Activated B cell treated with CpG ODN at 0.5 μM for 24 hours (primary cell): Measurements from ENCODE around the gene AJAP1. TPM values are rescaled to one million over a fixed set of nuclear protein-coding genes. Genes with fewer than 3 reads are reported as not detected.

Experiments used
- ATAC-seq: fragments of 200-7000 bp; cut with Tn5 transposase; one replicate; pipeline ENCODE4 v1.10.0; 2021; ENCODE audit warnings: low read depth, mild to moderate bottlenecking, moderate library complexity
- CTCF ChIA-PET: fragments of 350-600 bp; sonication (Branson Sonifier 250); formaldehyde crosslinking; loops from one replicate; lab custom pipeline; 2021; ENCODE audit warnings: antibody characterized with exemption; lab: Charles Lee
- POLR2A ChIA-PET: fragments of 350-600 bp; sonication (Branson Sonifier 250); formaldehyde crosslinking; loops from one replicate; lab custom pipeline; 2021; ENCODE audit warnings: antibody characterized with exemption; lab: Charles Lee
- DNase-seq: peaks from one replicate; pipeline ENCODE4 v3.0.0; 2022
- H3K27ac Mint-ChIP-seq: one replicate; pipeline ENCODE4 v1.8.0; 2020; ENCODE audit warnings: mixed read lengths
- H3K27me3 Mint-ChIP-seq: one replicate; pipeline ENCODE4 v1.8.0; 2021; ENCODE audit warnings: mixed read lengths
- H3K36me3 Mint-ChIP-seq: one replicate; pipeline ENCODE4 v1.8.0; 2021; ENCODE audit warnings: low read depth, mixed read lengths
- H3K4me1 Mint-ChIP-seq: one replicate; pipeline ENCODE4 v1.8.0; 2021; ENCODE audit warnings: mixed read lengths
- H3K4me3 Mint-ChIP-seq: one replicate; pipeline ENCODE4 v1.8.0; 2020; ENCODE audit warnings: mild to moderate bottlenecking, mixed read lengths
- H3K9me3 Mint-ChIP-seq: one replicate; pipeline ENCODE4 v1.8.0; 2020; ENCODE audit warnings: mixed read lengths
- CTCF ChIP-seq: fragments of 200-600 bp; IDR thresholded peaks from one replicate; pipeline ENCODE4 v1.8.0; 2022; ENCODE audit warnings: antibody characterized with exemption, mild to moderate bottlenecking
- intact Hi-C: fragments of 100-400 bp; cut with micrococcal nuclease; formaldehyde crosslinking; loops from one replicate; pipeline ENCODE4 v1.15.1; 2024
- total RNA-seq: library from RNA; stranded (reverse); gene quantifications from 2 replicates; pipeline ENCODE4 v1.2.3, GENCODE V29; 2022

Gene AJAP1
- total RNA-seq, 1 donor from 2014 or later, result not detected

- no peaks in the 10 kb centered on the region for H3K4me1 Mint-ChIP-seq
These were observed 114.1 kb downstream of the AJAP1 start for GRCh38 chr1:4768553-4768952.

GRCh38 chr1:4769516-4770280, 115.3 kb downstream of the AJAP1 start:
- TF ChIP-seq CTCF, result no peak
- DNase-seq (no peak), ATAC-seq (no peak)
- H3K27me3 Mint-ChIP-seq, result no peaks in the 10 kb centered on the region
- no peaks in the 10 kb centered on the region for H3K9me3 Mint-ChIP-seq
- no peaks in the 10 kb centered on the region for H3K4me1 Mint-ChIP-seq
- ChIA-PET CTCF (no interaction called here), POLR2A (no interaction called here)
- no peak overlapping the region for H3K4me3 Mint-ChIP-seq
- intact Hi-C loops, result no loop called here
- H3K36me3 Mint-ChIP-seq, result no peaks in the 10 kb centered on the region
- H3K27ac Mint-ChIP-seq, result no peak overlapping the region

More at GRCh38 chr1:4768553-4768952, 114.1 kb downstream of the AJAP1 start:
- intact Hi-C loops, result no loop called here
- ChIA-PET CTCF (no interaction called here), POLR2A (no interaction called here)
- ATAC-seq, result no peak
- no peak overlapping the region for H3K27ac Mint-ChIP-seq
- H3K9me3 Mint-ChIP-seq, result no peaks in the 10 kb centered on the region
- H3K27me3 Mint-ChIP-seq, result no peaks in the 10 kb centered on the region
- no peak overlapping the region for H3K4me3 Mint-ChIP-seq
- H3K36me3 Mint-ChIP-seq, result no peaks in the 10 kb centered on the region
- no peak for DNase-seq
- TF ChIP-seq CTCF, result no peak

- H3K27ac Mint-ChIP-seq, result no peak overlapping the region
- POLR2A ChIA-PET, result no interaction called here
- intact Hi-C loops, result no loop called here
- H3K36me3 Mint-ChIP-seq, result no peaks in the 10 kb centered on the region
- no peak overlapping the region for H3K4me3 Mint-ChIP-seq
- H3K9me3 Mint-ChIP-seq, result no peaks in the 10 kb centered on the region
- no peaks in the 10 kb centered on the region for H3K4me1 Mint-ChIP-seq
- TF ChIP-seq CTCF, result no peak
- no peak for DNase-seq
- CTCF ChIA-PET, result no interaction called here
- H3K27me3 Mint-ChIP-seq, result no peaks in the 10 kb centered on the region
- no peak for ATAC-seq
These were observed 116.3 kb downstream of the AJAP1 start for GRCh38 chr1:4770713-4771112.

GRCh38 chr1:4771267-4771666, 116.9 kb downstream of the AJAP1 start:
- intact Hi-C loops, result no loop called here
- no peaks in the 10 kb centered on the region for H3K9me3 Mint-ChIP-seq
- TF ChIP-seq CTCF, result no peak
- no peak overlapping the region for H3K27ac Mint-ChIP-seq
- H3K27me3 Mint-ChIP-seq, result no peaks in the 10 kb centered on the region
- no peak for DNase-seq
- no peaks in the 10 kb centered on the region for H3K4me1 Mint-ChIP-seq
- ChIA-PET CTCF (no interaction called here), POLR2A (no interaction called here)
- H3K4me3 Mint-ChIP-seq, result no peak overlapping the region
- no peaks in the 10 kb centered on the region for H3K36me3 Mint-ChIP-seq
- no peak for ATAC-seq

GRCh38 chr1:4771721-4772120, 117.3 kb downstream of the AJAP1 start:
- intact Hi-C loops, result no loop called here
- no peaks in the 10 kb centered on the region for H3K36me3 Mint-ChIP-seq
- no peak overlapping the region for H3K4me3 Mint-ChIP-seq
- no peak for DNase-seq
- no peaks in the 10 kb centered on the region for H3K9me3 Mint-ChIP-seq
- H3K4me1 Mint-ChIP-seq, result no peaks in the 10 kb centered on the region
- H3K27me3 Mint-ChIP-seq, result no peaks in the 10 kb centered on the region
- H3K27ac Mint-ChIP-seq, result no peak overlapping the region
- ChIA-PET POLR2A (no interaction called here), CTCF (no interaction called here)
- ATAC-seq, result no peak
- TF ChIP-seq CTCF, result no peak
